ENCODE measurements around the gene LINGO1.

DNA sequence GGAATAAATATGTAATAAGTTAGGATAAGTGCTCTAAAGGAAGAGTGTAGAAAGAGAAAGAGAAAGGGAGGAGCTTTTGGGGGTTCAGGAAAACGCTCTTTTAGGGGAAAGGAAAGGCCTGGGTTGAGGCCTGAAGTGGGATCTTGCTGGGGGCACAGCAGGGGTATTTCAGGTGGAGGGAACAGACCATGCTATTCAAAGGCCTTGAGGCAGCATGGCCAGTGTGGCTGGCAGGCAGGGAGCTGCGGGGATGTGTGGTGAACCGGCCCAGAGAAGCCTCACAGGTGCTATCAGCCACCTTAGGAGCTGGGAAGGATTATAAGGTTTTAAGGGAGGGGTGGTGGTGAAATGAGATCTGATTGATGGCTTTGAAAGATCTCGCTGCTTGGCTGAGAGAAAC is 66.6 kb downstream of the LINGO1 start:
- TF ChIP-seq TAF1 (IDR thresholded peaks at IDR 0.05; ENCODE audit: low read depth, low read length): no peak
- TF ChIP-seq POLR2A (IDR thresholded peaks at IDR 0.05; ENCODE audit: low read depth, low read length): no peak
